ENCODE measurements around the gene HMGXB3.

HMGXB3 gene

DNA sequence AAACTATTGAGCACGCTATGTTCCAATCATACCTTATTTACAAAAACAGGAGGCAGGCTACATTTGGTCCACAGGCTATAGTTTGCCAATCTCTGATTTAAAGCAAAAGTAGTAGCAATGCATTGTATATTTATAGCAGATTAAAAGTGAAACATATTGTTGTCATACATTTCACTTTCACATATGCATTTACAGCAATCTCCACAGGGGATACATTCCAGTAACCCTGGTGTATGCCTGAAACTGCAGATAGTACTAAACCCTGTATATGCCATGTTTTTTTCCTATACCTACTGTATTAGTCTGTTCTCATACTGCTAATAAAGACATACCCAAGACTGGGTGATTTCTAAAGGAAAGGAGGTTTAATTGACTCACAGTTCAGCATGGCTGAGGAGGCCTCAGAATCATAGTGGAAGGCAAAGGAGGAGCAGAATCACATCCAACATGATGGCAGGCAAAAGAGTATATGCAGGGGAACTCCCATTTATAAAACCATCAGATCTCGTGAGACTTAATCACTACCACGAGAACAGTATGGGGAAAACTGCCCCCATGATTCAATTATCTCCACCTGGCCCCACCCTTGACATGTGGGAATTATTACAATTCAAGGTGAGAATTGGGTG lies 91.7 kb downstream of the HMGXB3 start:
- TF ChIP-seq MYC (IDR thresholded peaks at IDR 0.05; ENCODE audit: low read depth, low read length): no peak
- TF ChIP-seq, protein P1, sequence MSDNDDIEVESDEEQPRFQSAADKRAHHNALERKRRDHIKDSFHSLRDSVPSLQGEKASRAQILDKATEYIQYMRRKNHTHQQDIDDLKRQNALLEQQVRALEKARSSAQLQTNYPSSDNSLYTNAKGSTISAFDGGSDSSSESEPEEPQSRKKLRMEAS (IDR thresholded peaks at IDR 0.05; ENCODE audit: low read depth, low read length): no peak
- TF ChIP-seq, protein P2, sequence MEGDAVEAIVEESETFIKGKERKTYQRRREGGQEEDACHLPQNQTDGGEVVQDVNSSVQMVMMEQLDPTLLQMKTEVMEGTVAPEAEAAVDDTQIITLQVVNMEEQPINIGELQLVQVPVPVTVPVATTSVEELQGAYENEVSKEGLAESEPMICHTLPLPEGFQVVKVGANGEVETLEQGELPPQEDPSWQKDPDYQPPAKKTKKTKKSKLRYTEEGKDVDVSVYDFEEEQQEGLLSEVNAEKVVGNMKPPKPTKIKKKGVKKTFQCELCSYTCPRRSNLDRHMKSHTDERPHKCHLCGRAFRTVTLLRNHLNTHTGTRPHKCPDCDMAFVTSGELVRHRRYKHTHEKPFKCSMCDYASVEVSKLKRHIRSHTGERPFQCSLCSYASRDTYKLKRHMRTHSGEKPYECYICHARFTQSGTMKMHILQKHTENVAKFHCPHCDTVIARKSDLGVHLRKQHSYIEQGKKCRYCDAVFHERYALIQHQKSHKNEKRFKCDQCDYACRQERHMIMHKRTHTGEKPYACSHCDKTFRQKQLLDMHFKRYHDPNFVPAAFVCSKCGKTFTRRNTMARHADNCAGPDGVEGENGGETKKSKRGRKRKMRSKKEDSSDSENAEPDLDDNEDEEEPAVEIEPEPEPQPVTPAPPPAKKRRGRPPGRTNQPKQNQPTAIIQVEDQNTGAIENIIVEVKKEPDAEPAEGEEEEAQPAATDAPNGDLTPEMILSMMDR (IDR thresholded peaks at IDR 0.05; ENCODE audit: low read depth, low read length): no peak
- no peak for TF ChIP-seq POLR2A (IDR thresholded peaks at IDR 0.05; ENCODE audit: extremely low read depth, insufficient read length)
- no peak for DNase-seq (ENCODE audit: low read depth)
- no peak overlapping the region for H3K4me3 ChIP-seq (ENCODE audit: low read depth, low read length)

DNA sequence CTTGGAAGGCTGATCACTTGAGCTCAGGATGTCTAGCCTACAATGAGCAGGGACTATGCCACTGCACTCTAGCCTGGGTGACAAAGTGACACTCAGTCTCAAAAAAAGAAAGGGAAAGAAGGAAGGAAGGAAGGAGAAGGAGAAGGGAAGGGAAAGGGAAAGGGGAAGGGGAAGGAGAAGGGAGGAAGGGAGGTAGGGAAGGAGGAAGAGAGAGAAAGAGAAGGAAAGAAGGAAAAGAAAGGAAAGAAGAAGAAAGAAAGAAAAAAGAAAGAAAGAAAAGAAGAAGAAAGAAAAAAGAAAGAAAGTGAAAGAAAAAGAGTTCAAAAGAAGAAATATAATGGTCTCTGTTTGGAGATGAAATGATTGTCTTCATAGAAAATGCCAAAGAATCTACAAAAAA lies 96.6 kb downstream of the HMGXB3 start:
- no peak for DNase-seq (ENCODE audit: low read depth)
- H3K4me3 ChIP-seq (ENCODE audit: low read depth, low read length): no peak overlapping the region
- TF ChIP-seq, protein P1 (IDR thresholded peaks at IDR 0.05; ENCODE audit: low read depth, low read length): no peak
- TF ChIP-seq MYC (IDR thresholded peaks at IDR 0.05; ENCODE audit: low read depth, low read length) (no peak), POLR2A (IDR thresholded peaks at IDR 0.05; ENCODE audit: extremely low read depth, insufficient read length) (no peak)
- TF ChIP-seq, protein P2 (IDR thresholded peaks at IDR 0.05; ENCODE audit: low read depth, low read length): no peak

DNA sequence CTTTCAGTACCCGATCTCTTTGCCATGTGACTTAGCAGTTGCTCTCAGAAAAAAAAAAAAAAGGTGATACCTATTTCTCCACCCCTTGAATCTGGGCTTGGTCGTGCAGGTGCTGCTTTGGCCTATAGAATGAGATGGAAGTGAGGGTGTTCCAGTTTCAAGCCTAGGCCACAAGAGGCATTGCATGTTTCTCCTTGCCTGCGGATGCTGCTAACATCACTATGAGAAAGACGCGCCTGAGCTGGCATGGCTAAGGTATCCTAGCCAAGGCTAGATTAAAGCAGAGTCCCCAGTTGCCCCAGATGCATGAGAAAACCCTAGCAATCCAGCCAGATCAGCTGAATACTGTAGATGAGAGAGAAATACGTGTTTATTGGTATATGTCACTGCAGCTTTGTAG lies 100.5 kb downstream of the HMGXB3 start:
- H3K4me3 ChIP-seq (ENCODE audit: low read depth, low read length): no peak overlapping the region
- no peak for DNase-seq (ENCODE audit: low read depth)
- TF ChIP-seq, protein P2 (IDR thresholded peaks at IDR 0.05; ENCODE audit: low read depth, low read length): no peak
- TF ChIP-seq, protein P1 (IDR thresholded peaks at IDR 0.05; ENCODE audit: low read depth, low read length): no peak
- TF ChIP-seq MYC (IDR thresholded peaks at IDR 0.05; ENCODE audit: low read depth, low read length) (no peak), POLR2A (IDR thresholded peaks at IDR 0.05; ENCODE audit: extremely low read depth, insufficient read length) (no peak)
